ENCODE measurements around the gene NOL3. TPM values are rescaled to one million over a fixed set of nuclear protein-coding genes. Genes with fewer than 3 reads are reported as not detected.

The NOL3 gene
- total and polyA plus RNA-seq, 9 of the 15 experiments (the other 6 are each of a cell fraction or from before 2014, with no cell fraction given), result 0.45 to 14.0 (median 5.4) TPM

DNA sequence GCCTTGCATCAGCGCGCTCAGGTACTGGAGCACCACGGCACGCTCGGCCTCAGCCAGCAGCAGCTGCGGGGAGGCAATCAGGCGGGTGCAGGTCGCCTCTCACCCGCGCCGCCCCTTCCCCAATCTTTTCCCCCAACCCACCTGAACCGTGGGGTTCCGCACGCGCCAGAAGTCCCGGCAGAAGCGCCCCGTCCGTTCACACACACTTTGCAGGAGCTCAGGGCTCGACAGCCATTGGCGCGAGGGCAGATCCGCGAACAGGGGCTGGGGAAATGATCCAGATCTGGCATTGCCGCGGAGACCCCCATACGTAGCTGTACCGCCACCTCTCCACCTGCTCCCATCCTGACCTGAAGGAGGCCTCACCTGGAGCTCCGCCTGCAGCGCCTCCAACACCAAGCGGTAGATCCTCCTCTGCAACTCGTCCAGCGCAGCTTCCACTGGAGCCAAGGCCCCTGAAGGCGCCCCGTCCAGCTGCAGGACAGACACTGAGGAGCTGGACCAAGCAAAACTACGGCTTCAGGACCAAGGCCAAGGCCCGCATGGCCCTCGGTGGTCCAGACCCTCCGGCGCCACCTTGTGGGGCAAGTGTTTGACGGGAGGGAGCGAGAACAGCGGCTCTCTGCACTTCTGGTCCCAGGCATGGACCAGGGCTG, 14.8 kb downstream of the NOL3 start (continued):
- TF ChIP-seq, protein P1, sequence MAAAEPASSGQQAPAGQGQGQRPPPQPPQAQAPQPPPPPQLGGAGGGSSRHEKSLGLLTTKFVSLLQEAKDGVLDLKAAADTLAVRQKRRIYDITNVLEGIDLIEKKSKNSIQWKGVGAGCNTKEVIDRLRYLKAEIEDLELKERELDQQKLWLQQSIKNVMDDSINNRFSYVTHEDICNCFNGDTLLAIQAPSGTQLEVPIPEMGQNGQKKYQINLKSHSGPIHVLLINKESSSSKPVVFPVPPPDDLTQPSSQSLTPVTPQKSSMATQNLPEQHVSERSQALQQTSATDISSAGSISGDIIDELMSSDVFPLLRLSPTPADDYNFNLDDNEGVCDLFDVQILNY (CRISPR knock-in tag; IDR thresholded peaks at IDR 0.05), result peak; percentile 81
- no peak for TF ChIP-seq ZNF184 (CRISPR knock-in tag; IDR thresholded peaks at IDR 0.05)
- no peak for TF ChIP-seq ZZZ3 (IDR thresholded peaks at IDR 0.05)
- TF ChIP-seq, protein P2, sequence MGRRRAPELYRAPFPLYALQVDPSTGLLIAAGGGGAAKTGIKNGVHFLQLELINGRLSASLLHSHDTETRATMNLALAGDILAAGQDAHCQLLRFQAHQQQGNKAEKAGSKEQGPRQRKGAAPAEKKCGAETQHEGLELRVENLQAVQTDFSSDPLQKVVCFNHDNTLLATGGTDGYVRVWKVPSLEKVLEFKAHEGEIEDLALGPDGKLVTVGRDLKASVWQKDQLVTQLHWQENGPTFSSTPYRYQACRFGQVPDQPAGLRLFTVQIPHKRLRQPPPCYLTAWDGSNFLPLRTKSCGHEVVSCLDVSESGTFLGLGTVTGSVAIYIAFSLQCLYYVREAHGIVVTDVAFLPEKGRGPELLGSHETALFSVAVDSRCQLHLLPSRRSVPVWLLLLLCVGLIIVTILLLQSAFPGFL (CRISPR knock-in tag; IDR thresholded peaks at IDR 0.05), result 0 out of 2 replicates have a peak, but pooled peaks have one; percentile 66
- no peak for TF ChIP-seq CHD1 (IDR thresholded peaks at IDR 0.05; ENCODE audit: low read length)
- TF ChIP-seq PYGO2 (tag; IDR thresholded peaks at IDR 0.05), result no peak
- TF ChIP-seq FIP1L1 (IDR thresholded peaks at IDR 0.05; ENCODE audit: low read depth, low read length, poor library complexity, severe bottlenecking), result peak; percentile 32
- TF ChIP-seq NR3C1 (CRISPR knock-in tag; IDR thresholded peaks at IDR 0.05), result peak; percentile 87; the same call in 1 of the 2 replicates
- no peak for TF ChIP-seq POLR2A (conservative IDR thresholded peaks at IDR 0.05)
- TF ChIP-seq KLF6 (CRISPR knock-in tag; IDR thresholded peaks at IDR 0.05; ENCODE audit: borderline replicate concordance), result no peak
- no peak for TF ChIP-seq ZSCAN32 (CRISPR knock-in tag; IDR thresholded peaks at IDR 0.05)
- TF ChIP-seq MAZ (CRISPR knock-in tag; conservative IDR thresholded peaks at IDR 0.05 in 1 of 2, IDR thresholded peaks at IDR 0.05 in 1 of 2), result peak in 1 of 2 experiments; percentile 97; a peak in 2 of 4 replicates
- TF ChIP-seq ZNF717 (CRISPR knock-in tag; IDR thresholded peaks at IDR 0.05), result no peak
- peak; percentile 52; the same call in 1 of the 2 replicates for TF ChIP-seq SMAD4 (CRISPR knock-in tag; conservative IDR thresholded peaks at IDR 0.05)
- TF ChIP-seq BRF1 (IDR thresholded peaks at IDR 0.05; ENCODE audit: borderline replicate concordance, extremely low read depth, insufficient read length), result no peak
- no peak for TF ChIP-seq SRSF3 (IDR thresholded peaks at IDR 0.05; ENCODE audit: insufficient read depth, low read length)
